HepG2 (cell line): ENCODE results near the gene FAM83F. TPM values are rescaled to one million over a fixed set of nuclear protein-coding genes. Genes with fewer than 3 reads are reported as not detected.

Experiments used
- BCL6 ChIP-seq: IDR thresholded peaks from 2 replicates; pipeline ENCODE4 v1.6.1; 2016; ENCODE audit warnings: missing genetic modification reagents, missing compliant biosample characterization
- BCLAF1 ChIP-seq: fragments of 450-650 bp; IDR thresholded peaks from 2 replicates; pipeline ENCODE4 v1.6.1; 2017; ENCODE audit warnings: mild to moderate bottlenecking
- DNMT3B ChIP-seq: conservative IDR thresholded peaks from 2 replicates; pipeline ENCODE4 v1.6.1; 2016; ENCODE audit warnings: missing biosample characterization, control low read depth
- GATA4 ChIP-seq: sonication (generic); IDR thresholded peaks from 2 replicates; pipeline ENCODE4 v1.6.1; 2016; ENCODE audit warnings: antibody characterized with exemption, low read depth, borderline replicate concordance
- HIC2 ChIP-seq: sonication (generic); formaldehyde crosslinking; IDR thresholded peaks from 2 replicates; pipeline ENCODE4 v1.9.0; 2022; ENCODE audit warnings: low read depth, missing genetic modification reagents
- IKZF4 ChIP-seq: sonication (generic); formaldehyde crosslinking; IDR thresholded peaks from 2 replicates; pipeline ENCODE4 v1.5.1; 2020; ENCODE audit warnings: borderline replicate concordance, mild to moderate bottlenecking, low read depth, missing genetic modification reagents; ENCODE audit errors: not compliant biosample characterization
- KDM3A ChIP-seq: IDR thresholded peaks from 2 replicates; pipeline ENCODE4 v1.6.1; 2018; ENCODE audit warnings: low read depth, missing compliant biosample characterization
- MAFF ChIP-seq: IDR thresholded peaks from 2 replicates; pipeline ENCODE4 v1.6.1; 2011; ENCODE audit warnings: low read depth, low read length, improper control_type of control experiment
- NFYC ChIP-seq: IDR thresholded peaks from 2 replicates; pipeline ENCODE4 v1.6.1; 2016; ENCODE audit warnings: missing genetic modification reagents, missing compliant biosample characterization
- NR2F2 ChIP-seq: IDR thresholded peaks from 2 replicates; pipeline ENCODE4 v1.6.1; 2012; ENCODE audit warnings: low read depth, inconsistent platforms, borderline replicate concordance
- PHF8 ChIP-seq: sonication (generic); formaldehyde crosslinking; IDR thresholded peaks from 2 replicates; pipeline ENCODE4 v1.5.0; 2020; ENCODE audit warnings: missing genetic modification reagents
- RERE ChIP-seq: IDR thresholded peaks from 2 replicates; pipeline ENCODE4 v1.6.1; 2016; ENCODE audit warnings: low read depth, missing genetic modification reagents, missing compliant biosample characterization
- ZNF547 ChIP-seq: sonication (generic); formaldehyde crosslinking; IDR thresholded peaks from 2 replicates; pipeline ENCODE4 v1.5.1; 2020; ENCODE audit warnings: mild to moderate bottlenecking, missing genetic modification reagents
- ZNF709 ChIP-seq: sonication (generic); formaldehyde crosslinking; IDR thresholded peaks from 2 replicates; pipeline ENCODE4 v1.5.0; 2020; ENCODE audit warnings: mild to moderate bottlenecking, missing genetic modification reagents
- ZNF724P ChIP-seq: sonication (generic); formaldehyde crosslinking; IDR thresholded peaks from 2 replicates; pipeline ENCODE4 v1.8.0; 2022; ENCODE audit warnings: missing genetic modification reagents, borderline replicate concordance
- ZNF749 ChIP-seq: sonication (generic); formaldehyde crosslinking; IDR thresholded peaks from 2 replicates; pipeline ENCODE4 v1.8.0; 2022; ENCODE audit warnings: mild to moderate bottlenecking, missing genetic modification reagents, moderate library complexity, borderline replicate concordance
- ZSCAN5A ChIP-seq: sonication (generic); formaldehyde crosslinking; IDR thresholded peaks from 2 replicates; pipeline ENCODE4 v1.8.0; 2022; ENCODE audit warnings: mild to moderate bottlenecking, missing genetic modification reagents, borderline replicate concordance
- ZSCAN9 ChIP-seq: IDR thresholded peaks from 2 replicates; pipeline ENCODE4 v1.6.1; 2016; ENCODE audit warnings: borderline replicate concordance
- polyA plus RNA-seq, 8 experiments: library from polyadenylated mRNA; depleted of rRNA in 3 of 8; stranded (reverse) in 7 of 8; unstranded in 1 of 8; fragments of >200 nt; fragmentation: Illumina TruSeq in 4 of 8; extraction: Trizol in 4 of 8; gene quantifications; 2 replicates each; pipeline versions ENCODE4 v1.2.1 to v1.2.3, GENCODE V29; 2011 to 2016; ENCODE audit warnings: low read depth in 4 of 8, missing spikeins in 1 of 8, mixed read lengths in 1 of 8; ENCODE audit not compliant: insufficient read depth in 1 of 8
- total RNA-seq, 5 experiments: library from RNA; depleted of rRNA; stranded (reverse); fragments of >200 nt; fragmentation: Illumina TruSeq; extraction: Trizol; gene quantifications; 2 replicates each; pipeline ENCODE4 v1.2.3, GENCODE V29; 2016; ENCODE audit warnings: low read depth in 1 of 5

FAM83F gene
- total and polyA plus RNA-seq, 2 of the 13 experiments (the other 11 are each of a cell fraction or from before 2014, with no cell fraction given): not detected

- TF ChIP-seq BCLAF1 (no peak), PHF8 (CRISPR knock-in tag) (peak; percentile 76; the same call in 1 of the 2 replicates), ZSCAN9 (CRISPR knock-in tag) (no peak), ZNF724P (CRISPR knock-in tag) (no peak), ZSCAN5A (CRISPR knock-in tag) (no peak), NR2F2 (no peak), HIC2 (CRISPR knock-in tag) (no peak), ZNF749 (CRISPR knock-in tag) (no peak), ZNF547 (CRISPR knock-in tag) (peak; percentile 63; the same call in 1 of the 2 replicates), ZNF709 (CRISPR knock-in tag) (no peak), GATA4 (no peak), DNMT3B (no peak), RERE (CRISPR knock-in tag) (no peak), NFYC (peak; percentile 87), BCL6 (0 out of 2 replicates have a peak, but pooled peaks have one; percentile 8), MAFF (no peak), IKZF4 (CRISPR knock-in tag) (no peak), KDM3A (CRISPR knock-in tag) (no peak)
Observed at GRCh38 chr22:40044102-40044869, 49.5 kb downstream of the FAM83F start (continued).
